ENCODE results near the gene CARNS1. TPM values are rescaled to one million over a fixed set of nuclear protein-coding genes. Genes with fewer than 3 reads are reported as not detected.
A peak's percentile ranks its signal among the peaks of the same experiment; 100 is the strongest.

Gene CARNS1
- total RNA-seq, 4 donors from 2014 or later, result 0.27 to 4.4 (median 0.43) TPM

DNA sequence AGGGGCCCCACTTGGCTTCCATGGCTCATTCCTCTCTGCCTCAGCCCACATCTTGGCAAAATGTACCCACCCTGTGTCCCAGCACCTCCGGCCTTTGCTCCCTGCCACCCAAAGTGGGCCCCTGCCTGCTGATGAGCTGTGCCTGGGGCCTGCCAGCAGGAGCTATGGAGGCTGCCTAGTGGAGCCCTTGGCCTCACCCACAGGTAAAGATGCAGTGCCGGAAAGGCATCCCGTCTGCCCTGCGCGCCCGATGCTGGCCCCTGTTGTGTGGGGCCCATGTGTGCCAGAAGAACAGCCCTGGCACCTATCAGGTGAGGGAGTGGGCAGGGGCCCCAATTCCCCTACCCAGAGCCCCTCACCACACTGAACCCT, 10.3 kb upstream of the CARNS1 start:
- DNase-seq, result no peak
- in situ Hi-C loops (cut with MboI; ENCODE audit: low pct_ligation_motif_present in 1 of 4, low pct_unique_long_range_greater_than_20kb in 1 of 4, low sequenced_read_pairs in 3 of 4) (no loop called here), intact Hi-C loops (cut with DNase I; ENCODE audit: low total_unique reads) (no loop called here)
- Histone ChIP-seq H3K27ac (peak overlapping the region in 2 of 4 donors; percentile 74 to 94), H3K9me3 (no peaks in the 10 kb centered on the region), H3K36me3 (no peaks in the 10 kb centered on the region), H3K27me3 (peaks cover 5% of the 10 kb centered on the region), H3K4me1 (peaks cover 10 to 27% (median 20%) of the 10 kb centered on the region in 4 donors), H3K4me3 (peak overlapping the region in 1 of 4 donors; percentile 39)
- TF ChIP-seq, protein P1, sequence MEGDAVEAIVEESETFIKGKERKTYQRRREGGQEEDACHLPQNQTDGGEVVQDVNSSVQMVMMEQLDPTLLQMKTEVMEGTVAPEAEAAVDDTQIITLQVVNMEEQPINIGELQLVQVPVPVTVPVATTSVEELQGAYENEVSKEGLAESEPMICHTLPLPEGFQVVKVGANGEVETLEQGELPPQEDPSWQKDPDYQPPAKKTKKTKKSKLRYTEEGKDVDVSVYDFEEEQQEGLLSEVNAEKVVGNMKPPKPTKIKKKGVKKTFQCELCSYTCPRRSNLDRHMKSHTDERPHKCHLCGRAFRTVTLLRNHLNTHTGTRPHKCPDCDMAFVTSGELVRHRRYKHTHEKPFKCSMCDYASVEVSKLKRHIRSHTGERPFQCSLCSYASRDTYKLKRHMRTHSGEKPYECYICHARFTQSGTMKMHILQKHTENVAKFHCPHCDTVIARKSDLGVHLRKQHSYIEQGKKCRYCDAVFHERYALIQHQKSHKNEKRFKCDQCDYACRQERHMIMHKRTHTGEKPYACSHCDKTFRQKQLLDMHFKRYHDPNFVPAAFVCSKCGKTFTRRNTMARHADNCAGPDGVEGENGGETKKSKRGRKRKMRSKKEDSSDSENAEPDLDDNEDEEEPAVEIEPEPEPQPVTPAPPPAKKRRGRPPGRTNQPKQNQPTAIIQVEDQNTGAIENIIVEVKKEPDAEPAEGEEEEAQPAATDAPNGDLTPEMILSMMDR (IDR thresholded peaks at IDR 0.05), result no peak
- no peak for TF ChIP-seq POLR2A (IDR thresholded peaks at IDR 0.05)
- TF ChIP-seq POLR2AphosphoS5 (IDR thresholded peaks at IDR 0.05), result no peak
- TF ChIP-seq EP300 (IDR thresholded peaks at IDR 0.05; ENCODE audit: low read depth), result no peak
- WGBS, 2 donors (ENCODE audit: low coverage in 1 of 2), result 96% methylated on average over 6 of the region's 6 CpGs; no CpG with 5 or more reads in 1 of the 2 donors

DNA sequence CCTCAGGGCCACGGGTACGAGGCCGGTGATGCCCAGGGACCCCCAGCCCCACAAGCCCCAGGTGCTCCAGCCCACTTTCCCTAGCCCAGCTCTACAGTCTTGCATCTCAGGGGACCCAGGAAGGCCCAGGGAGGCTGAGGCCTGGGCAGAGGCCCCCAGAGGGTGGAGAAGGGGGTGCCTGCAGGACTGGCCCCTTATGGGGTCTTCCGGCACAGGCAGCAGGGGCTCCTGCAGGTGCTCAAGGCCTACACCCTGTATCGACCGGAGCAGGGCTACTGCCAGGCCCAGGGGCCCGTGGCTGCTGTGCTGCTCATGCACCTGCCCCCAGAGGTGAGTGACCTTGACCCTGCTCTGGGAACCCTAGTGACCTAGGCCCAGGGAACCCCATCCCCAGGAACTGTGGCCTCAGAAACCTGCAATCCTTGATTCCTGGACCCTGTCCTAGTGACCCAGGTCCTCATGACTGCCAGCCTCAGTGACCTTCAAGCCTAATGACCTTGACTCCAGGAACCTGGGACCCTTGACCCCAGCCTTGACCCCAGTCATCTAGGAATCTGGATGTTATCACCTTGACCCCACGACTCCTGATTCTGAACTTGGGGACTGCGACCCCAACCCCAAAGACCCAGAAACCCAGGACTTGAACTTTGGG, 9.7 kb upstream of the CARNS1 start:
- 60 to 80% methylated on average over 1 to 9 of the region's 9 CpGs for WGBS, 2 donors (ENCODE audit: low coverage in 1 of 2)
- Histone ChIP-seq H3K27me3 (peaks cover 7% of the 10 kb centered on the region), H3K36me3 (no peaks in the 10 kb centered on the region), H3K9me3 (no peaks in the 10 kb centered on the region), H3K4me1 (peaks cover 5 to 22% (median 14%) of the 10 kb centered on the region in 4 donors), H3K4me3 (no peak overlapping the region), H3K27ac (peak overlapping the region in 2 of 4 donors; percentile 74 to 94)
- no peak for DNase-seq
- intact Hi-C loops (cut with DNase I; ENCODE audit: low total_unique reads) (no loop called here), in situ Hi-C loops (cut with MboI; ENCODE audit: low pct_ligation_motif_present in 1 of 4, low pct_unique_long_range_greater_than_20kb in 1 of 4, low sequenced_read_pairs in 3 of 4) (no loop called here)
- TF ChIP-seq POLR2A (IDR thresholded peaks at IDR 0.05) (no peak), EP300 (IDR thresholded peaks at IDR 0.05; ENCODE audit: low read depth) (no peak), POLR2AphosphoS5 (IDR thresholded peaks at IDR 0.05) (no peak)
- TF ChIP-seq, protein P1 (IDR thresholded peaks at IDR 0.05), result no peak

DNA sequence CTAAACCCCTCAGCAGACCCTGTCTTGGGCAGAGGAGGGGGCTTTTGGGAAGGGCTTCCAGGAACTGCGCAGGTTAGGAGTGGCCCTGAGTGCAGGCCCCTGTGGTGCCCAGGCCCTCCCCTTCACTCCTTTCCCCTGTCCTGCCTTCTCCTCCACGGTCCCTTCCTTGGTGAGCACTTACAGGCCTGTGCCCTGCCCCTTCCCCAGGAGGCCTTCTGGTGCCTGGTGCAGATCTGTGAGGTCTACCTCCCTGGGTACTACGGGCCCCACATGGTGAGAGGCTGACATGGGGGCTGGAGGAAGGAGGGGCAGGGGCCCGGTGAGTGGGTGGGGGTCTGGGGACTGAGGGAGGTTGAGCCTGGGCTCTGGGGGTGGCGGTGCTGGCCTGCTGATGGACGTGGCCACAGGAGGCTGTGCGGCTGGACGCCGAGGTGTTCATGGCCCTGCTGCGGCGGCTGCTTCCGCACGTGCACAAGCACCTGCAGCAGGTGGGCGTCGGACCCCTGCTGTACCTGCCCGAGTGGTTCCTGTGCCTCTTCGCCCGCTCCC, 9.0 kb upstream of the CARNS1 start:
- in situ Hi-C loops (cut with MboI; ENCODE audit: low pct_ligation_motif_present in 1 of 4, low pct_unique_long_range_greater_than_20kb in 1 of 4, low sequenced_read_pairs in 3 of 4) (no loop called here), intact Hi-C loops (cut with DNase I; ENCODE audit: low total_unique reads) (no loop called here)
- Histone ChIP-seq H3K36me3 (no peaks in the 10 kb centered on the region), H3K27me3 (peaks cover 14% of the 10 kb centered on the region), H3K27ac (peak overlapping the region in 2 of 4 donors; percentile 2 to 77), H3K4me3 (no peak overlapping the region), H3K9me3 (no peaks in the 10 kb centered on the region), H3K4me1 (peaks cover 5 to 21% (median 12%) of the 10 kb centered on the region in 4 donors)
- TF ChIP-seq, protein P1 (IDR thresholded peaks at IDR 0.05), result no peak
- no peak for TF ChIP-seq POLR2A (IDR thresholded peaks at IDR 0.05)
- TF ChIP-seq POLR2AphosphoS5 (IDR thresholded peaks at IDR 0.05), result no peak
- no peak for TF ChIP-seq EP300 (IDR thresholded peaks at IDR 0.05; ENCODE audit: low read depth)
- no peak for DNase-seq
- 79% methylated on average over 18 of the region's 18 CpGs; no CpG with 5 or more reads in 1 of the 2 donors for WGBS, 2 donors (ENCODE audit: low coverage in 1 of 2)

DNA sequence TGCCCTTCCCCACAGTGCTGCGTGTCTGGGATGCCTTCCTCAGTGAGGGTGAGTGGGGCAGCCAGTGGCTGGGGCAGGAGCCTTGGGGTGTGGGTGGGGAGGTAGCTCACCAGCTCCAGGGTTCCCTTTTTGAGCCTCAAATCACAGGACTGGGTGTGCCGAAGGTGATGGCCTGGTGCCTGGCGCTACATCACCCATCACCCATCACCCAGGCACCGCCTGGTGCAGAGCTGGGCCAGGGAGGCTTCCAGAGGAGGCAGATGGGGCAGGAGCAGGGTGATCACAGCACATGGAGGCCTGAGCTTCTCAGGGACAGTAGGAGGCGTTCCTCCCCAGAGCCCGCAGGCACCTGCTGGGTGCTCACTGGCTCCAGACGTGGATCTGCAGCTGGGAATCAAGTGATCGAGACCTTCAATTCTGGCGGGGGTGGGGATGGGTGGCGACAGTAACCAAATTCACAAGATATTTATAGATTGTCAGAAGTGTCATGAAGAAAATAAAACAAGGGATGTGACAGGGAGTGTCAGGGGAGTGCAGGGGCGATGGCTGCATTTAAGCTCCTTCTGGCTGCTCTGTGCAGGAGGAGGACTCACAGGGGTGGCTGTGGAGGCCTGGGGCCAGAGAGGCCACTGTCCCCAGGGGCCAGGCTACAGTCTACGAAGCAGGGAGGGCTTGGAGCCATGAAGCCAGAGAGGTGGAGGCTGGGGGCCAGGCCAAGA, 8.3 kb upstream of the CARNS1 start:
- TF ChIP-seq POLR2AphosphoS5 (IDR thresholded peaks at IDR 0.05), result no peak
- TF ChIP-seq EP300 (IDR thresholded peaks at IDR 0.05; ENCODE audit: low read depth), result no peak
- TF ChIP-seq, protein P1 (IDR thresholded peaks at IDR 0.05), result no peak
- TF ChIP-seq POLR2A (IDR thresholded peaks at IDR 0.05), result no peak
- in situ Hi-C loops (cut with MboI; ENCODE audit: low pct_ligation_motif_present in 1 of 4, low pct_unique_long_range_greater_than_20kb in 1 of 4, low sequenced_read_pairs in 3 of 4), result no loop called here
- WGBS, 2 donors (ENCODE audit: low coverage in 1 of 2), result 17 to 47% methylated on average over 2 to 12 of the region's 12 CpGs
- Histone ChIP-seq H3K27me3 (peaks cover 17% of the 10 kb centered on the region), H3K4me1 (peaks cover 4 to 19% (median 10%) of the 10 kb centered on the region in 4 donors), H3K4me3 (no peak overlapping the region), H3K36me3 (no peaks in the 10 kb centered on the region), H3K9me3 (no peaks in the 10 kb centered on the region), H3K27ac (peak overlapping the region; percentile 2 to 77 (median 68))
- intact Hi-C loops (cut with DNase I; ENCODE audit: low total_unique reads), result no loop called here
- no peak for DNase-seq
